HTERT RPE-1 (cell line): Measurements from ENCODE around the gene TPPP.

ENCODE experiments used
- in situ Hi-C: fragments of 300-500 bp; cut with MboI; formaldehyde crosslinking; loops from 4 replicates; pipeline ENCODE4 v1.14.3; 2020; ENCODE audit warnings: low sequenced_read_pairs

The TPPP gene

GRCh38 chr5:610744-611730, 82.1 kb downstream of the TPPP start:
- in situ Hi-C loops, result no loop called here

- in situ Hi-C loops, result no loop called here
Measured at GRCh38 chr5:610011-610743, 83.0 kb downstream of the TPPP start.
